Stimulated activated CD8-positive, alpha-beta memory T cell treated with anti-CD3 and anti-CD28 coated beads, Interleukin-15, amount 100 ng/mL, for 1 hour (primary cell): Measurements from ENCODE around the gene PRKAR1A.
"Not testable (repeated sequence)": the region's sequence is repeated elsewhere in the genome, so short reads cannot be mapped to it uniquely, and the experiment has no call there.

Source experiments
- DNase-seq: peaks from one replicate; pipeline ENCODE4 v3.0.0-alpha.2; 2020; ENCODE audit warnings: low read depth

The PRKAR1A gene

GRCh38 chr17:68579194-68579927, 67.1 kb downstream of the PRKAR1A start:
- DNase-seq: no peak

- DNase-seq: no peak
Measured at GRCh38 chr17:68580236-68580770, 68.1 kb downstream of the PRKAR1A start.

DNA sequence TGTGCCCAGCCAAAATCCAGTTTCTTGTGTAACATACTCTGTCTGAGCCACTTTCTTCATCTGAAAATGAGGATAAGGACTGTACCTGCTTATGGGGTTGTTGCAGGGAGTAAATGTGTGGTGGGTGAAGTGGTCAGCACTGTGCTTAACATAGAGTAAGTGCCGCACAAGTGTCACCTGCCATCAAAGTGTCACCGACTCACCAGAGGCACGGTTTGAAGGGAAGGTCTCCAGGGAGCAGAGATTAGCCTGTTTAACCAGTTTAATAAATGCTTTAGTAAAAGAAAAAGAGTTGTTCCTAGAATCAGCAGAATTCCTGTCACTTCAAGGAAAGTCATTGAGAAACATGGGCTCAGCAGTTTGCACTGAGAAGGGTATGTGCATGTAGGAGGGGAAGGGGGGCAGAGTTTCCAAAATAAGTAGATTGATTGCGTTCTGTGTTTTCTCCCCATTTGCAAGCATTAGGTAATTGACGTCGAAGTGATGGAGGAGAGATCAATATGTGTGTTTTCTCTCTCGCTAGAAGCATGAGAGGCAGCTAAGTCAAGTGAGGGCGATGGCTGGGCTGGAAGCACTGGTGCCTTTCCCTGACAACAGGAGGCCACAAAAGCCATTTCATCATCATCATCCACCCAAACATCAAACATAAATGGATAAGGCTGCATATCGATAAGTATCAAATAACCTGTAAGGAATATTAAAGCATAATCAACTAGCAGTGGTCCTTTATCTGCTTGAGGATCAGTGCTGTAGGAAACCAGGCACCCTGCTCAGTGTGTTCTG, 69.8 kb downstream of the PRKAR1A start:
- DNase-seq: no peak

DNA sequence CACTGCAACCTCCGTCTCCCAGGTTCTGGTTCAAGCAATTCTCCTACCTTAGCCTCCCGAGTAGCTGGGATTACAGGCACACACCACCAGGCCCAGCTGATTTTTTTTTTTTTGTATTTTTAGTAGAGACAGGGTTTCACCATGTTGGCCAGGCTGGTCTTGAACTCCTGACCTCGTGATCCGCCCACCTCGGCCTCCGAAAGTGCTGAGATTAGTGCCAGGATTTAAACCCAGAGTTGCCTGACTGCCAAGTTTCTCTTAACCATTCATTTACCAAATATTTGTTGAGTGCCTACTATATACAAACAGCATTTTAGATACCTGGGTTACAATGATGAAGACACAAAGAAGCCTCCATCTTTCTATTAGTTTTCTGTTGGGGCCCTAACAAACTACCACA, 70.6 kb downstream of the PRKAR1A start:
- DNase-seq: not testable (repeated sequence)

DNA sequence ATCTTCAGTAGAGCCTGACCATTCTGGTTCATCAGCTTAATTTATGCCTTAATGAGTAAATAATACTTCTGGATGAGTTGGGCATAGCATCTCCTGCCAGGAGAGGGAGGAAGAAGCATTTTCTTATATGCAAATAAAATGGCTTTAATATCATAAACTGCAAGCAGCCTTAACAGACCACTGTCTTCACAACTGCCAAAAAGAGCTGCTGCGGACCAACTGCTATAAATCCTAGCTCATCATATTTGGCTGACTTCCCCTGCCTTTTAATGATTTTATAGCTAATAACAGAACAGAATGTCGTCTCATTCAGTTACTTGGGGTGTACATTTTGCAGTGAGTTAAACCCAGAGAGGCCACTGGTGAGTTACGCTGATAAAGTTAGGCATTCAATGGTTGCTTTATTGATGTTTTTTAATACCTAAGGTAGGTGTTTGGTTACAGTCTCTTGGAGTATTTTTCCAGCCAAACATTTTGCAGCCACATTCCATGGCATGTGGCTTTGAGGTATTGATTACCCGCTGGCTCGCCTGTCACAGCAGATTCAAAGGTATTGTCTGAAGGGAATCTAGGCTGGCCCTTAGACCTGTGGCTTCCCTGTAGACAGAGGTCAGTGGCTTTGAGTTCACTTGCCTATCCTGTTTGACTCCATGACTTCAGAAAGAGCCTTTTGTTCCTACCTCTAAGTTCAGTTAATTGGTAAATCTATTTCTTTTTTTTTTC, 72.5 kb downstream of the PRKAR1A start:
- DNase-seq: no peak

GRCh38 chr17:68585643-68586042, 73.4 kb downstream of the PRKAR1A start:
- no peak for DNase-seq

GRCh38 chr17:68587026-68587425, 74.8 kb downstream of the PRKAR1A start:
- DNase-seq: no peak

- DNase-seq: no peak
Measured at GRCh38 chr17:68587847-68588246, 75.6 kb downstream of the PRKAR1A start.

GRCh38 chr17:68588362-68588761, 76.1 kb downstream of the PRKAR1A start:
- no peak for DNase-seq

GRCh38 chr17:68589086-68589485, 76.9 kb downstream of the PRKAR1A start:
- no peak for DNase-seq

DNA sequence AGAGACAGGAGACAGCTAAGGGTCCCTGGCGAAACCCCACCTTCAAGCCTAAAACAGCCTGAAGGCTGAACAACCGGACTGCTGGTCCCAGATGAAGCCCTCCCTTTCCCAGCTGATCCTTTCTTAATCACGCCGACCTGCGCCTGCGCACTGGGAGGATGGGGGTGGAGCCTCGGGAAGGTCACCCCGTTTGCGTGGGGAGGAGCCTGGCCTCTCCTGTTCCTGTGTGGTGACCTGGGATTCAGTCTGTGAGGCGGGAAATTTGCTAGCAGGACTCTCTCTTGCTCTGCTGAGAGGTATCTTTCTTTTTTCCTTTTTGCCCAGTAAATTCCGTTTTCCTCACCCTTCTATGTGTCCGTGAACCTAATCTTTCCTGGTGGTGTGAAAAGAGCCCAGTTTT, 79.4 kb downstream of the PRKAR1A start:
- no peak for DNase-seq

DNA sequence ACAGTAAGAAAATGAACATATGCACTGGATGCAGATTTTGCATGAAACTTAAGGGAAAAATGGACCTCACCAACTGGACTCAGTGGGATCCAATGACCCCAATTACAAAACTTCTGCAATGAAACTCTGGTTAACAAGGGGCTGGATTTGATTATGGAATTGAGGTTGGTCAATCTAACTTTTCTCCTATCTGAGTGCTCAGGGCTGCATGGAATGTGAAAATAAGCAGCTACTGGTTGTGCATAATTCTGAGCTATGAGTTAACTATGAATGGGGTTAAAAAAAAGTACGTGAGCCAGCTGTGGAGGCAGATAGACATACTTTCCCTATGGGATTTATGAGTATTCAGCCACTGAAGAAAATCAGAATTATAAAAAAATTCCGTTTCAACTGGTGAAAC, 79.8 kb downstream of the PRKAR1A start:
- no peak for DNase-seq

DNA sequence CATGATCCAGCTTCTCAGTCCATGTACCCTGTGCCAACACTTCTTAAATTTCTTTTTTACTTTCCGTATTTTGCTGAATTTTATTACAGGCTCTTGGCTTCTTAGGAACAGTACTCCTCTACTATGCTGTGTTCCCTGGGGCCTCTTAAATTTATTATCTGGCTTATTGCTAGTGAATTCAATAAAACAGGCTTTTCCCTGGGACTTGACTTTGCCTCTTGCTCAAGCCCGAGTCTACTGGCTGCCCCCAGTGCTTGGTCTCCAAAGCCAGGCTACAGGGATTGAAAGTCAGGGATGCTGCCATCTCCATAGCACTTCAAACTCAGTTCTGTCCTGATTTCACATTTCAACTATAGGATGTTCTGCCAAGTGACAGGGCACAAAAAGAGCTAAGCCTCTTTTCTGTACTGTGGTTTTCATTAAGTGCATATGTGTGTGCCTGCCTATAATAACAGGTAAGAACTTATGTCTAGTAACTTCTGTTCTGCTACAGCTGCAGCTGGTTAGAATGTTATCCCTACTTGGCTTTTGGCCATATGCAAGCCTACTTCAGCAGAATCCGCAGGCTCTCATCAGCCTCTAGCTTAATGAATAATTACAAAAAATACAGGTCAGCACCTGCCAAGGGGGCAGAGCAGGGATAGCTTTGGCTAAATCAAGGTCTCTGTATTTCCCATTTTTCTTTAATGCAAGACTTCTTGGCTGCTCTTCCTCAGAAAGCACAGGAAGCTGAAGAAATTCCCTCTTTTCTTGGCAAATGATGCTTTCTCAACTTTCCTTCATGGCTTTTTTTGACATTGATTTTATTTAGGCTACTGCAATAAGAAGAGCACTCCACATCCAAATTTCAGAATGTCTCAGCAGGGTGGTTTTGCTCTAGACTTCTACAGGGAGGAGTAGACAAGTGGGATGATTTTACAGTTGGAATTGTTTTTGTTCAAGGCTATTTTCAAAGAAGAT, 80.7 kb downstream of the PRKAR1A start:
- DNase-seq: no peak

DNA sequence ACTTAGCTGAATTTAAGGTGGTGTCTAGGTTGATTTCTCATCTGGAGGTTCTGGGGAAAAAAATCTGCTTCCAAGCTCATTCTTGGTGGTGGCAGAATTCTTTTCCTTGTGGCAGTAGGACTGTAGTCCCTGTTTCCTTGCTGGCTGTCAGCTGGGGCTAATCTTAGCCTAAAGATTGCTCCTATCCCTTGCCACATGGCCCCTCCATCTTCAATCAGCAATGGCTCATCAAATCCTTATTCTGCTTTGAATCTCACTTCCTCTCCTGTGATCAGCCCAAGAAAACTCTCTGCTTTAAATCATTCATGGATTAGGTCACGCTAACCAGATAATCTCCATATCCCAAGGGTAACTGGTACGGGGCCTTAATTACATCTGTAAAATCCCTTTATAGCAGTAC, 82.3 kb downstream of the PRKAR1A start:
- DNase-seq: no peak

GRCh38 chr17:68595496-68595895, 83.3 kb downstream of the PRKAR1A start:
- no peak for DNase-seq

- no peak for DNase-seq
Measured at GRCh38 chr17:68595986-68596385, 83.8 kb downstream of the PRKAR1A start.

- no peak for DNase-seq
Measured at GRCh38 chr17:68596411-68596945, 84.2 kb downstream of the PRKAR1A start.

- no peak for DNase-seq
Measured at GRCh38 chr17:68598074-68598473, 85.8 kb downstream of the PRKAR1A start.

- no peak for DNase-seq
Measured at GRCh38 chr17:68598545-68598961, 86.3 kb downstream of the PRKAR1A start.

DNA sequence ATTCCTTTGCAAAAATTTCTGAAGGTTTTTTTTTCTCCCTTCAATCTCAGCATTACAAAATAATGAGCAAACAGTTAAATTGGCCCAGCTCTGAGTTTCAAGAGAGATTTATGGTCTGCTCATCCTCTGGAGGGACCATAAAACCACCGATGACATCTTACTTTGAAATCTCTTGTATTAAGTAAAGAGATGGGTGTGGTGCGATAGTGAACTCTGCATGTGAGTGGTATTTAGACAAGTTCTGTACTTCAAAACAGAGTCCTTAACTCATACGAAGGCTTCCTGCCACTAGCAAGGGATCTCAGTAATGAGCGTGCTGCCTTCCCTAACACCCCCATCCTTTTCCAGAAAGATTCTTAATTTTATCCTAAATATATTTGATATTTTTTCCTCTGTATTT, 86.9 kb downstream of the PRKAR1A start:
- DNase-seq: no peak

DNA sequence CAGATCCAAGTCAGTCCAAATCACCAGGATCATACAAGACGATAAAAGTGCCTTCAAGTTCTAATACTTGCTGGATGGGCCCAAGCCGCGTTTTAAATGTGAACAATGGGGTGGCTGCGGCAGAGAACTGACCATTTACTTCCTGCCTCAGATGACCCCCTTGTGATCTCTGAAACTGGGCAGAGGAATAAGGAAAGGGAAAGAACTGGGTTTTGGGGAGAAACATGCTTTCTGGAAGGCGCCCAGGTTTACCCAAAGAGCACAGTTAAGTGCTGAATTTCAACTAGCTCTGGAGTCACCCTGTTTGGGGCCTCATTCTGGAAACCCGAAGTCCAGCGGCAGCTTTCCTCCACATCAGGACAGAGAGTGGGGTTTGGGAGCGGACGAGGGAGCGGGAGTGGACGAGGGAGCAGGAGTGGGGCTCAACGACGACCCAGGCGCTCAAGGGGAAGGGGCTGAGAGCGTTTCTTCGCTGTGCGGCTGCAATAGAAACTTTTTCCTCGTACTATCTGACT, 87.4 kb downstream of the PRKAR1A start:
- no peak for DNase-seq
